Daoy (cell line): ENCODE data around the gene ATP13A4. TPM values are rescaled to one million over a fixed set of nuclear protein-coding genes. Genes with fewer than 3 reads are reported as not detected.

Experiments
- DNase-seq: peaks from one replicate; pipeline ENCODE4 v3.0.0-alpha.2; 2015; ENCODE audit warnings: low read depth
- total RNA-seq: library from RNA; depleted of rRNA; stranded (reverse); fragments of >200 nt; shearing (Covaris generic); gene quantifications from 2 replicates; pipeline ENCODE4 v1.2.3, GENCODE V29; 2014

The ATP13A4 gene
- total RNA-seq, 1 experiment from 2014 or later = not detected

DNA sequence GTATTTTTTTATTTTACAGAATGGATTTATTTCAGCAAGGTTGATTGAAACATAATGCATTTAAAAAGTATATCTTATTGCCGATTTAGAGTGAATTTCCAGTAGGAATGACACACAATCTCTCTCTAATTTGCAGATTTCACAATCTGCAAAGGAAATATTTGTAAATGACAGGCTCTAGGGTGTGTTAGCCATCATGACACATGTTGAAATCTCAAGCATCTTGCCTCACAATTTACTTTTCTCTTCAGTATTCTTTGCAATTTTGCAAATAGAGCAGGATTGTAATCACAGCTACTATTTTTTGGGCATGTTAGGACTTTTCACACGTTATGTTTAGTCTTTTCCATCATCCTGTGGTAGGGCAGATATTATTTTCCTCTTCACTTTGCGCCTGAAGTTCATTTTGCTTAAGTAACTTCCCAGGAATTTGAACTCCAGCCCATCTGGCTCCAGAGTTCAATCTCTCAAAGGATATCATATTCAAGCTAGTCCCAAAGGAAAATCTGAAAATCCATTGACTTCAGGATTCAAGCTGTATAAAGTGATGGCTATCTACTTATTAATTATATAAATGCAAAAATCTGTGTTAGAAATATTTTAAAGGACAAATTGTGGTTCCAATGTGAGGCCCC, 55.4 kb downstream of the ATP13A4 start:
- DNase-seq = no peak

DNA sequence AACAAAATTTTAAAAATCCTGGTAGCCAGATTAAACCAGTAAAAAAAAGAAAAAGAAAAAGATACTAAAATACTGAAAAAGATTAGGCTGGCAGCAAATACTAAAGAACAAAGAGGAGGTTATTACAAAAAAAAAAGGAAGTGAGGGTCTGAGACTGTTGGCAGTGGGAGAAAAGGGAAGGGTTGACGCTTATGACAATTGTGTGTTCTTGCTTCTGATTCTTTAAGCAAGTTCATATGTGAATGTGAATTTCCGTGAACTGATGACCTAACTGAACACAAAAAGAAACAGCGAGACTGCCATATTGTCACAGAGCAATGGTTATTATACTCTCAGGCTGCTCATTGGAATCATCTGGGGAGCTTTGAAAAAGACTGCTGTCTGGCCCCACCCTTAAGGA, 56.5 kb downstream of the ATP13A4 start:
- DNase-seq = no peak

DNA sequence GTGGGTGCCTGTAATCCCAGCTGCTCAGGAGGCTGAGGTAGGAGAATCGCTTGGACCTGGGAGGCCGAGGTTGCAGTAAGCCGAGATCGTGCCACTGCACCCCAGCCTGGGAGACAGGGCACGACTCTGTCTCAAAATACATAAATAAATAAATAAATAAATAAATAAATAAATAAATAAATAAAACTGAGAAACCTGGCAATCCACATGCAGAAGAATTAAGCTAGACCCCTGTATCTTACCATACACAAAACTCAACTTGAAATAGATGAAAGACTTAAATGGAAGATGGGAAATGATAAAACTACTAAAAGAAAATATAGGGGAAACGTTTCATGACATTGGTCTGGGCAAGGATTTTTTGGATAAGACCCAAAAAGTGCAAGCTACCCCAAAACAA, 58.0 kb downstream of the ATP13A4 start:
- DNase-seq = no peak

DNA sequence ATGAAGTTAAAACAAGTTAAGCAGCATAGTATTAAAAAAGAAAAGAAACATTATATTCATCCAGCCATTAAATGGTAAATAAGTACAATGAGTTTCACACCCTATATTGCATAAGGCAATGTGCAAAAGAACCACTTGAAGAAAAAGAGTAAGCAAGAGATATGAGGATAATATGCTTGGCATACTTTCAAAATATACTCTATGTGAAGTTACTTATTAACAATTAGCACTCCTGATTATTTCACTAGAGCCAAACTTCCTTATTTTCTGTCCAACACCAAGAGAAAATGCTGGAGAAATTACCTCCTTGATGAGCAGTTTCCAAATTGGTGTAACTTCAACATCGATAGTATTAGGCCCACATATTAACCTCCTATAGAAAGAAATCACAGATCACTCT, 63.7 kb downstream of the ATP13A4 start:
- no peak for DNase-seq

DNA sequence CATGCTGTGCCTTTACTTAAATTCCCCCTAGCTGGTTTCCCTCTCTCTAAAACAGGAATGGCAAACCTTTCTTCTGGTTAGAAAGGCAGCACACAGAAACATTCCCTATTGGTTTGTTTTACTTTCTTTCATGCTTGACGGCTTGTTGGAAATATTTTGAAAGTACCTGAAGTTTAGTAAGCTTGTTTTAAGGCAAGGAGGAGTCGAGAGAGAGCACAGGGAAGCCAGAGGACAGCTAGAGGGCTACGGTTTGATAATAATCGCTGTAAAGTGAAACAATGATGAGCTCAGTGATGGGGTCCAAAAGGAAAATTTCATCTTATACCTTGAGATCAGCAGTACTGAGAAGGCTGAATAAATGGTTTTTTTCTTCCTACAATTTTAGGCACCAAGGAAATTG, 64.1 kb downstream of the ATP13A4 start:
- DNase-seq = no peak

DNA sequence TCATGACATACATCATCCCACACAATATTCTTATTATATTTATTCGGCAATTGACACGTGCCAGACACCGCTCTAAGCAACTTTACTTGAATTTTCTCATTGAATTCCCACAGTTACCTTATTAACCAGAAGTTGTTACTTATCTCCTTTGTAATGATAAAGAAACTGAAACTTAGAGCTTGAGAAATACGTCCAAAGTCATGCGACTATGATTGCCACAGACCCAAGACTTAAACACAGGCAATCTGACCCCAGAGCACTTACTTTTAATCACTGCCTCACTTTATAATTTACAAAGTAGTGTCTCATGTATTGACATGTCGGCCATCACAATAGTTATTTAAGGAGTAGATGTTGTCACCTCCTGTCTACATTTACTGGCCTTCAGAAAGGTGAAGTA, 64.7 kb downstream of the ATP13A4 start:
- DNase-seq = no peak

DNA sequence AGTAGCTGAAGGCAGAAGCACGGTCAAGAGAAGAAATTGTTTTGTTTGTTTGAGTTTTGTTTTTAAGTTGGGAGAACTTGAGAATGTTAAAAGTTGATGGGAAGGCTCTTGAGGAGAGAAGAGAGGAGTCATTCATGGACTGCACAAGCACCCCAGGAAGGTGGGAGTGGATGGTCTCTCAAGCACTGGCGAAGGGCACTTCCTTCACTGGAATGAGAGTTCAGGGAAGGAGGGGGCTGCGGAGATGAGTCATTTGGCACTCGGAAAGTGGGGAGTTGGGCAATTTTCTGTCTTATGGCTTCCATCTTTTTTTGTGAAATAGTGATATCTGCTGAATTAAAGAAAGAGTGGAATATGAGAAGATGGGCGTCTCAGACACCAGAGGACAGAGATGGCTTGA, 66.0 kb downstream of the ATP13A4 start:
- DNase-seq = peak; percentile 18

DNA sequence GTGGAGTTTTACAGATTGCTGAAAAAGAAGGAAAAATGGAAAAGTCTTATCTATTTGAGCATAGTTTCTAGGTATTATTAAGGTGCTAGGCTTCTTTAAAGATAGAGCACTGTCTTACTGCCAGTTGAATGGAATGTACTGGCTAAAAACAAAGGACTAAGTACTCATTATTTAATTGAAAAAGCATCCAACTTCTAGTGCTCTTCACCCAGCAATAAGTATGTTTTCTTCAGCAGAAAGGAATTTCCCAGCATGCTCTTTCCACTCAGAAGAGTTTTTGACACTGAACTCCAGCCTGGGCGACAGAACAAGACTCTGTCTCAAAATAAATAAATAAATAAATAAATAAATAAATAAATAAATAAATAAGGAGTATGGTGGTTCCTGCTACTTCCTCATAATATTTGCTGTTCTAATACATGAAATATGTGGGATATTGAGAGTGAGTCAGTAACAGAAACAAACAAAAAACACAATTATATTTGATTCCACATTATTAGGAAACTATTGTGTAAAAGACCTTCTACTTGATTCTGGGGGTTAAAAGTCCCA, 70.6 kb downstream of the ATP13A4 start:
- no peak for DNase-seq

DNA sequence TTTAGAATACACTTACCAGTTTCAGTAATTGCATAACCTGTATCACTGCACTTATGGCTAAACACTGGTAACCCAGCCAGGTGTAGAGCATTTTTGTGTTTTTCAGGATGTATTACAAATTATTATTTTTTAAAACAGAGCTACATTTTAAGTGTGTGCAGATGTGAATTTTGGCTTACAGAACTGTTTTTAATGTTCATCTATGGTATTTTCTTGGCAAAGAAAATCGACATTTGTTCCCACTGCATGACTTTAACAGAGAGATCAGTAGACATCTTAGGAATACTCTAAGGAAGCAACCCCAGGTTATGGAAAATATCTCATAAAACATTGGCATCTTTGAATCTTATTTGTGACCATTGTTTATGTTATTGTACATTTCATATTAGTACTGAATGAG, 73.3 kb downstream of the ATP13A4 start:
- DNase-seq = no peak

DNA sequence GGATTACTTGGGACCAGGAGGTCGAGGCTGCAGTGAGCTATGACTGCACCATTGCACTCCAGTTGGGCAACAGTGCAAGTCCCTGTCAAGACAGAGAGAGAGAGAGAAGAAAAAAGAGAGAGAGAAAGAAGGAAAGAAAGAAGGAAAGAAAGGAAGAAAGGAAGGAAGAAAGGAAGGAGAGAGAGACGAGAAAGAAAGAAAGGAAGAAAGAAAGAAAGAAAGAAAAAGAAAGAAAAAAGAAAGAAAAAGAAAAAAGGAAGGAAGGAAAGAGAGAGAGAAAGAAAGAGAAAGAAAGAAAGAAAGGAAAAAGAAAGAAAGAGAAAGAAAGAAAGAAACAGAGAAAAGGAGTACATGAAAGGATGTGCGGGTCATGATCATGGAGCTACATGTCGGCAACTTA, 80.2 kb downstream of the ATP13A4 start:
- DNase-seq = no peak

DNA sequence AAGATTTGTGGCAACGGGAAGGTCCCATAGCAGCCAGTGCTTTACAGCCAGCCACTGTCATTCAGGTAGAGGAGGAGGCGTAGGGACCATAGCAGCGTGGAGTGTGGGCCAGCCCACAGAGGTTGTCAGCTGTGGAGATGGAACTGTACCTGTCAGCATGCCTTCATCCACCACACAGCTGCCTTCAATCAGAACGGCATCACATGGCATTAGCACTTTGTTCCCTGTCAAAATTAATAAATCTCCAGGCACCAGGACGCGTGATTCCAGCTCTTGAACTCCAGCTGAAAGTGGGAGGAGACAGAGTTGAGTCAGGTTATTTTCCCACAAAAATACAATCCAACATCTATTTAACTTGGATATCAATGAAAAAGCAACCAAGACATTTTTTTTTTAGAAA, 84.0 kb downstream of the ATP13A4 start:
- no peak for DNase-seq

DNA sequence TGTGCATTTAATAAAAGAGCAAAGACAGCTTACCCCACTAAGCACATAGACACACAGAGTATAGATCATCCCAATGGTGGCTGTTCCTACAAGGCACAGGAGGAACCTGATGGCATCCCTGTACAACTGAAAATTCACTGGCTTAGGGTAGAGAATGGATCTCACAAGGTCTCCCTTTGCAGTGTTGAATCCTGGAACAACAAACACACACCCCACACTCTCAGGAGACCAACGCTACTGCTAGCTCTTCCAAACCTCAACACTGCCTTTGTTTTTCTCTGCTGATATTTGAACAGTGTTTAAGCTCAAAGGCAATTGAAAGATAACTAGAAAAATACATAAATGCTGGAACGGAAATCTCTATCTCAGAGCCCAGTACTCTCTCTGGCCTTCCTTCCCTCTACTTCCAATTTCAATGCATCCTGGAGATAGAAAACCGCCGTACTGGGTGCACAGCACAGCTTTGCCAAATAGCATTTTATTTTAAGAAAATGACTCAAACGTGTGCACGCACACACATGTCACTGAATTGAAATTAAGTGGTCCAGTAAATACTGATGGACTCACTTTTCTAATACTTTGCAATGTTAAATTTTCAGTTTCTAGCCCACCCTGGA, 88.6 kb downstream of the ATP13A4 start:
- DNase-seq = no peak

DNA sequence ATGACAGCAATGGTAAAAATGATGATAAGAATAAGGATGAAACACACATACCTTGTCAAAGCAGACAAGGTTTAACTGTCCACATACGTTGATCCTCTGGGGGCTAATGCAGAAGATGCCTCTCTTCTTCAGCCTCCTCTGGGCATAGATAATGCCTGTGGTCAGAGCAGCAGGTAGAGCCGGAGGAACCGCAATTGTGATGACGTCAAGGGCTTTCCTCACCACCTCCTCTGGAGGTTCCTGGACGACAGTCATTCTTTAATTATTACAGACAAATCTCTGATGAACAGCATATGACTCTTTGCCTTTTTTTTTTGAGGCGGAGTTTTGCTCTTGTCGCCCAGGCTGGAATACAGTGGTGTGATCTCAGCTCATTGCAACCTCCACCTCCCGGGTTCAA, 89.8 kb downstream of the ATP13A4 start:
- no peak for DNase-seq

DNA sequence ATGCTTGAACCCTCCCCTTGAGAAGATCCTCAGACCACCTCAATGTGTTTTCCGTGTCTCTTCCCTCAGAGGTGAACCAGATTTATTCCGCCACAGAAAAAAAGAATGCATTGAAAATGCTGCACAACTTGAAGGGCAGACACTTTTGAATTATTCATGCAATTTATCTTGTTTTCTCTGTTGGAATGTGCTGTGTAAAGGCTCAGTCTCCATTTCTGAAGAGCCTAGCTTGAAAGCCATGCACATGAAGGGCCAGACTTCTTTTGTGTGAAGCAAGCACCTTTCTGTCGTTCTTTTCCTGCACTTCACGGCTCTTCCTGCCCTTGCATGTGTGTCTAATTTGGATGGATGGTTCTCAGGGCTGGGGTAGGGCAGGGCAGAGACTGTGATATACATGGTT, 97.2 kb downstream of the ATP13A4 start:
- DNase-seq = no peak

DNA sequence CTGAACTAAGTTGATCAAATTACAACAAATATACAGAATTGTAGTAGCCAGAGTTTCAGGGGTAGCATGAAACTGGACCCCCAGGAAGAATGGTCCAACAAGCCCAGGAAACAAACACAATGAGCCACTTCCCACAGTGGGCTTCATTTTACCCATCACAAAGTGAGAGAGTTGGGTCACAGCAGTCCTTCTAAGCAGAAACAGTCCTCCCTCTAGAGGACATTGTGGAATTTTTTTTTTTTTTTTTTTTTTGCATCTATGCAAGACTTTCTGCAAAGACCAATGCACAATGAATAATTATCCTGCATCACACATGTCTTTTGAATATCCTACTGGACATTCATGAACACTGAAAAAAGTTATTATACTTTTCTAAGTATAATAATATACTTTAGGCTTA, 102.4 kb downstream of the ATP13A4 start:
- no peak for DNase-seq

DNA sequence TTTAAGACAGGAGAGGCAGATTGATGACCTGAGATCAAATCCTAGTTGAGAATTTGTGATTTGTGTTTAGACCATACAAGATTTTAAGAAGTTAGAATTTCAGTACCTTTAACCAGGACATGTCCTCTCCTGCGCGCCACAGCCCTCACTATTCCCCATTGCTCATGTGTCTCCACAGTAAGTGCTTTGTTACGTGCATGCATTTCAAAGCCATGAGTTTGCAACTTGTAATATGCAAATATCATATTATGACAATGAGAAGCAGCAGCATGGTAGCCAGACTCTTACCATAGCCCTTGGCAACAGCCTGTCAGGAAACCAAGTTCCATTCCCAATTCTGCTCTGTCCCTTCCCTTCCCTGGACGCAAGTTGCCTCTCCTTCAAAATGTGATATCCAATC, 102.8 kb downstream of the ATP13A4 start:
- DNase-seq = no peak

DNA sequence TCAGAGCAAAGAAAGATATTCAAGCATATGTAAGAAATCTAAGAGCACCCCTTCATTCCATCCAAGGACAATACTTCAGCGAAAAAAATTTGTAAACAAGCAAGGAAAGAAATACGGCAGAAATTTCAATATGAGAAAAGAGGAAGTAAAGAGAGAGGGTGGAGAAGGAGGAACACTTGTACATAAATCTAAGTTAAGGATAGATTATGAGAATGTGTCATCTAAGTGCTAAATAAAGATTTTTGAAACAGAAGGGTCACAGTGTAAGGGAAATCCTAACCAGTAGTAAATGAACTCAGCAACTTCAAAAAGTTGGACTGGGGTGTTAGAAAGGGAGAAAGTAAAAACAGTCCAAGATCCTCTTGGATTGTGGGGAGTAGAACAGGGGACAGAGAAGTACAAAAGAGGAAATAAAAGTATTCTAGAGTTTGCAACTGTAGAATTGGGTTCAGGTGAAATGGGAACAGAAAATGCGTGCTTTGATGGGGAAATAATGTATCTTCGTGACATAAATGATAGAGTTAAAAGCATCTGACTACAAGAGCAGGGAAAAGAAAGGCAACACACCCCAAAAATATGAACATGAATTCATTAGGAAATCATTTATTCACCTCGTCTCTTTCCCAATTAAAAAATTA, 107.6 kb downstream of the ATP13A4 start:
- DNase-seq = no peak

DNA sequence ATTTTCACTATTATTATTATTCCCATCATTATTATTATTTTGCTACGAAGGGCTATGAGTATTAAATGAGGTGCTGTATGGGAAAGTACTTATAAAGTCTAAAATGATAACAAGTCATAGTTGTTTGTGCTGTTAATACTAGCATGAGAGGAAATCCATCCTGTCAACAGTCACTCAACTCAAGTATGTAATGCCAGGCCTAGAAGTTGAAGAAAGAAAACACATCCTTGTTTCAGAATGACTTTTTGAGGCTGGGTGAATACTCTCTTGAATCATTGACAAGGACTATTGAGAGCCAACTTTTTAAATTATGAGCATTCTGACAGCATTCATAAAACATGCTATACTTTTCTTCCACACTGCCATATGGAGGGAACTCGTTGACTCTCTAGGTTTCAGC, 115.3 kb downstream of the ATP13A4 start:
- DNase-seq = no peak

DNA sequence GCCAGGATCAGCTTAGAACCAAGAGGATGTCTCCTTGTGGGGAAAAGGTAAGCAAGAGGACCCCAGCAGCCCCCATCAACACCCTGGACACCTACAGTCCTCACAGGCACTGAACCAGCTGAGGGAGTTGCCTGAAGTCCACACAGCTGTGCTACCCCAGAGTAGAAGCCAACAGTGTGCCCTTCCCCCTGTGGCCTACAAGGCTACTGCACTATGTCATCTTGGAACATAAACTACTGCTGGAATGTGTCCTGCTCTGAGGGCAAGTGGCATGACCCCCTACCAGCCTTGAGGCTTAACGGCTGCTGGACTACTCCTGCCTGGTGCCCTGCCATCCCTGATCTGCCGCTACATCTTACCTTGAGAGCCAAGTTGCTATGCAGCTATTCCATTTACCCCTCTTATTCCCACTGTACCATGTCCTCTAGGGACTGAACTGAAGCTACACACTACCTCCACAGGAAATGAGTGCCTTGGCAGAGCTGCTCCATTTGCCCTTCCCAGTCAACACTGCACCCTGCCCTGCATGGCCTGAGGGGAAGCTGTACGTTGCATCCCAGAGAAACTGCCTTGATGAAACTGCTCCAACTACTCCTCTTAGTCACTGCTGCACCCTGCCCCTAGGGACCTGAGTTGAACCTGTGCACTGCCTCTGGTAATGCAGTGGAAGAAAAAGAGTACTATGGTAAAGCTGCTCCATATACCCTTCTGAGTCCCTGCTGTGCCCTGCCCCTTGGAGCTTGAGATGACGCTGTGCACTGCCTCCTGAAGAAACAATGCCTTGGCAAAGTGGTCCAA, 135.9 kb downstream of the ATP13A4 start:
- DNase-seq = no peak

DNA sequence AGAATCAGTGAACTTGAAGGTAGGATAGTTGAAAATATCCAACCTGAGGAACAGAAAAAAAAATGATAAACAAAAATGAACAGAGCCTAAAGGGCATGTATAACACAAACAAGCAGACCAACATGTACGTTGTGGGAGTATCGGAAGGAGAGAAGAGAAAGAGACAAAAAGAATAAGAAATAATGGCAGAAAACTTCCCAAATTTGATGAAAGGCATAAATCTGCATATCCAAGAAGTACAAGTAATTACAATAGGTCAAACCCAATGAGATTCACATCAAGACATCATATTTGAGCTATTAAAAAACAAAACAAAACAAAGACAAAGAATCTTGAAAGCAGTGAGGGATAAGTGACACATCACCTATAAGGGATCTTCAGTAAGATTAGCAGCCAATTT, 138.1 kb downstream of the ATP13A4 start:
- no peak for DNase-seq

DNA sequence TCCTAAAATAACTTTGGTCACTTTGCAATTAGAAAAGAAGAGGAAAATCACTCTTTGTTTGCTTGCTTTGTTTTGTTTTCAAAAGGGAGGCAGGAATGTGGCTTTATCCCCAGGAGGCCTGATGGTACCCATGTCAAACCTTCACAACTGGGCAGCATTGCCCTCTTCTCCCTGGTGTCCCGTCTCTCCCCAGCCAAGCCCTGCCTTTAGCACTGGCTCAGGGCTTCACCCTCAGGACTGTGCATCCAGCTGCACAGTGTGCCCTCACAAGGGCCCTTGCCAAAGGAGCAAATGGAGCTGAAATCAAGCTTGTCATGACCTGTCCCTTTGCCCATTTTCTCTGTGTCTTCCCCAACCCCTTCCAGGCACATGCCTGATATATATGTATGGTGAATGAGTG, 147.0 kb downstream of the ATP13A4 start:
- no peak for DNase-seq

DNA sequence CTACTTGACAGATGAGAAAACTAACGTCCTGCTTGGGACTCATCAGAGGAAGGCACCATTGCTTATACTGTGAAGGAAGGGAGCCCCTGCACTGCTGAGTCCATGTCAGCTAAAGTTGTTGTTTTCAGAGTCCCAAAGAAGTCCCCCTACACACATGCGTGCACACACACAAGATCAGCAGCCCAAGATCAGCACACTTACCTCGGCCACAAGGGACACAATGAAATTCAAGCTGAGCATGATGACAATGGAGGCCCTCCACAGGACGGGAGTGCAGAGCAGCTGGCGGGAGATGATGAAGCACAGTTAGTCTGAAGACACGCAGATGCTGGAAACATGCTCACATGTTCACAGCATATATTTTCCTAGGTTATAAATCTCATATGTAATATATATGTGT, 147.6 kb downstream of the ATP13A4 start:
- DNase-seq = no peak

DNA sequence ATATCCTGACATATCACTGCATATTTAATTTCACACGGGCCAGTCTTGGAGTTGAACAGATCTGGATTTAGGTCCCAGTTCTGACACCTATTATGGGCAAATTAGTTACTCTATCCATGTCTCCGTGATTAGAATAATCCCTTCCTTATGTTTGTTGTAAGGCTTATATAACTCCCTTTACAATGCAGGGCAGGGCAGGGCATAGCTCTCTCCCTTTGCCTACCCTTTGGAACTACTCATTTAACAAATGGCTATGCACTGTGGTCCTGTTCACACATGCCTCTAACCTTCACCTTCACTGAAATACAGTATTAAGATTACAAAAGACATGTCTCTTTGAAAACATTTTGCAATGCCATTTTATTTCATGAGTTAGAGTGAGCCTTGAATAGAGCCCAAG, 151.4 kb downstream of the ATP13A4 start:
- no peak for DNase-seq
